Hepatocyte (in vitro differentiated cells): ENCODE results near the gene MARK3.

ENCODE experiments used
- CTCF ChIP-seq: fragments of 200-600 bp; sonication (generic); IDR thresholded peaks from 2 replicates; pipeline ENCODE4 v1.5.1; 2016; ENCODE audit warnings: antibody characterized with exemption, mild to moderate bottlenecking; ENCODE audit not compliant: poor library complexity
- EZH2 ChIP-seq: fragments of 200-600 bp; sonication (generic); IDR thresholded peaks from 2 replicates; pipeline ENCODE4 v1.6.1; 2016; ENCODE audit warnings: antibody characterized with exemption, mild to moderate bottlenecking, borderline replicate concordance
- EZH2phosphoT487 ChIP-seq: fragments of 200-600 bp; sonication (generic); IDR thresholded peaks from one replicate; pipeline ENCODE4 v1.6.1; 2018; ENCODE audit warnings: antibody characterized with exemption, mild to moderate bottlenecking, low read depth, moderate library complexity; ENCODE audit not compliant: unreplicated experiment, severe bottlenecking

GRCh38 chr14:103521951-103522563 lies 136.8 kb downstream of the MARK3 start:
- TF ChIP-seq CTCF (no peak), EZH2 (no peak), EZH2phosphoT487 (no peak)
